ENCODE measurements around the gene SHLD1.
A peak's percentile ranks its signal among the peaks of the same experiment; 100 is the strongest.
"Not testable (repeated sequence)": the region's sequence is repeated elsewhere in the genome, so short reads cannot be mapped to it uniquely, and the experiment has no call there.

SHLD1 gene

DNA sequence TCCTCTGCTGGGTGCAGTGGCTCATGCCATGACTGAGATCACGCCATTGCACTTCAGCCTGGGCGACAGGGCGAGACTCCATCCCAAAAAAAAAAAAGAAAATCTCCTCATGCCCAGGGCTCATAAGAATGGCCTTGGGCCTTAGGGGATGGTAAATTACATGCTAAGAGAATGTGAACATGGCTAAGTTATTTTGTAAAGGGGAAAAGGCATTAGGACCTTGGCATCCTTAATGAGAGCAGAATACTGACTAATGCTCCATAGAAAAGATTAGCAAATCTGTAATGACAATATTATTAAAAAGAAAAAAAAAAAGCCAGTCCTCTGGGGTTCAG lies 12.6 kb upstream of the SHLD1 start:
- no peak for DNase-seq

DNA sequence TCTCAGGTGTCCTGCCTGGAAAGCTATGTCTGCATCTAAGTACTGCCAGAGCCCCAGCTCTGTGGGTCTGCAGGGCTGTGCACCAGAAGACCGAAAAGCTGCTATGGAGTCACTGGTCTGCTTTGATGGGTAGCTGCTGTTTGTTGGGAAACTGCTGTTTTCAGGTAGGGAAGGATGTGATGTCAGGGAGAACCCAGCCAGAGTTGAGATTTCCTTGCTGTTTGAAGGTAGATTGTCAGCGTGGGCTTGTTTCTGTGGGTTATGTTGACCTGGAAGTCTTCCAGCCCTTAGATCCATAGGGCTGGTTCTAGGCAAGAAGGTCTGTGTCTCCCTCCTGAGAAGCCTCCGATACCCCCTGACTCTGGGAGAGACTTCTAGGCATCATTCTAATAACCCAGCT lies 12.2 kb upstream of the SHLD1 start:
- DNase-seq = no peak

DNA sequence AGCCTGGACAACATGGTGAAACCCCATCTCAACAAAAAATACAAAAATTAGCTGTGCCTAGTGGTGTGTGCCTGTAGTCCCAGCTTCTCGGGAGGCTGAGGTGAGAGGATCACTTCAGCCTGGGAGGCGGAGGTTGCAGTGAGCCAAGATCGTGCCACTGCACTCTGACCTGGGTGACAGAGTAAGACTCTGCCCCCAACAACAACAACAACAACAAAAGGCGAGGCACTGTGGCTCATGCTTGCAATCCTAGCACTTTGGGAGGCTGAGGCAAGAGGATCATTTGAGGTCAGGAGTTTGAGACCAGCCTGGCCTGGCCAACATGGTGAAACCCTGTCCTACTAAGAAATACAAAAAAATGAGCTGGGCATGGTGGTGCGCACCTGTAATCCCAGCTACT lies 9.6 kb upstream of the SHLD1 start:
- not testable (repeated sequence) for DNase-seq

DNA sequence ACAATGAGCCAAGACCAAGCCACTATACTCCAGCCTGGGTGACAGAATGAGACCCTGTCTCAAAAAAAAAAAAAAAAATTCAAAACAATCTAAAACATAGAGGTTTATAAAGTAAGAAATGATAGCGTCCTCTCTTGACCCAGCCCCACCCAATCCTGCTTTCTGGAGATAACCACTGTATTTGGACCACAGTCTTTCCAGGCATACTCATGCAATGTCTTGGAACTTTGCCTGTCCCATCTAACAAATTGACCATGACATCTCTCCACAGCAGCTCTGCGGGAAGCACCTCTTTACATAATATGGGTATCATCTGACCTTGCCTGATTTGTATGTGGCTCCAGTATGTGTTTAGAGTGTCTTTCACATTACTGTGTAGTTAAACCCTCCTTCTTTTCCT lies 9.1 kb upstream of the SHLD1 start:
- DNase-seq = no peak

GRCh38 chr20:5742041-5742440 lies 8.2 kb upstream of the SHLD1 start:
- no peak for DNase-seq

DNA sequence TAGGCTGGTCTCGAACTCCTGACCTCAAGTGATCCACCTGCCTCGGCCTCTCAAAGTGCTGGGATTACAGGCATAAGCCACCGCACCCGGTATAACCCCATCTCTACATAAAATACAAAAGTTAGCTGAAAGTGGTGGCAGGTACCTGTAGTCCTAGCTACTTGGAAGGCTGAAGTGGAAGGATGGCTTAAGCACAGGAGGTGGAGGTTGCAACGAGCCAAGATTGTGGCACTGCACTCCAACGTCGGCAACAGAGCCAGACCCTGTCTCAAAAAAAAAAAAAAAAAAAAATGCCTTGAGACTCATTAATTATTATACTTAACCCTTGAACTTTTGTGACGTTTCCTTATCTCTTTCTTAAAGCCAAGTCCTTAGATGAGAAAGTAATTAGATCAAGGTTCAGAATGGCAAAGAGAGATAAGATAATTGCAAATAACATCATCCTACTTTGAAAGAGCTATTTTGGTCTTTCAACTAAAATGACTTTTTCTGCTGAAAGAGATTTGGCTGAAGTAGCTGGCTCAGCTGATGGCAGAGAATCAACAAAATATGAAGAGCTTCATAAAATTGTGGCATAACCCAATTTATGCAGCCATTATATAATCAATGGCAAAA lies 4.7 kb upstream of the SHLD1 start:
- DNase-seq = no peak

DNA sequence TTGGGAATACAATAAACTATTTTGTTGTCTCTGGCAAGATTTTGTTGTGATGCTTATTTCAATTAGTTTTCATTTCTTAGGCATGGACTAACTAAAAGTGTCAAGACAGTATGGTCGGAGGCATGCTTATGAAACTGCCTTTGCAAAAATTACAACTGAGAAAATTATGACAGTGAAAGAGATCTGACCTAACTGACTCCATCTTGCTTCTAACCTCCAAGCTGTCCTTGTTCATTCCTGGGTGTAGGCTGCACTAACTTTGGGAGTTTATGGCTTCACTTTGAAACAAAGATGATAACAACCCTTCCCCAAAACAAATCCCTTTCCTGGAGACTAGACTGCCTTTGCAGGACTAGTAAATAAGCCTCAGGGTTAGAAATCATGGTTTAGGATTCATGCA lies 4.1 kb upstream of the SHLD1 start:
- no peak for DNase-seq

- no peak for DNase-seq
Observed at GRCh38 chr20:5748246-5748645, 2.0 kb upstream of the SHLD1 start.

- not testable (repeated sequence) for DNase-seq
Observed at GRCh38 chr20:5749512-5749951, 669 bp upstream of the SHLD1 start.

DNA sequence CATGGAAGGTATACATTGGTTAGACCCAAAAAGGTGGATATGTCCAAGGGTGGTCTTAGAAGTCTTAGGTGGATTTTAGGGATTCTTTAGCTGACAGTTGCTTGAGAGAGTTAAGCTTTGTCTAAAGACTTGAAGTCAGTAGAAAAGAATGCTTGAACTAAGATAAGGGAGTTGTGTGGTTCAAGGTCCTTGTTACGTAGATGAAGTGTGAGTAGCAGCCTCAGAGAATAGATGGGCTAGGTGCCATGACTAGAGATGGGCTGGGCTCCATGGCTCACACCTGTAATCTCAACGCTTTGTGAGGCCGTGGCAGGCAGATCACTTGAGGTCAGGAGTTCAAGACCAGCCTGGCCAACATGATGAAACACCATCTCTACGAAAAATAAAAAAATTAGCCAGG lies 1.7 kb downstream of the SHLD1 start:
- DNase-seq = no peak

DNA sequence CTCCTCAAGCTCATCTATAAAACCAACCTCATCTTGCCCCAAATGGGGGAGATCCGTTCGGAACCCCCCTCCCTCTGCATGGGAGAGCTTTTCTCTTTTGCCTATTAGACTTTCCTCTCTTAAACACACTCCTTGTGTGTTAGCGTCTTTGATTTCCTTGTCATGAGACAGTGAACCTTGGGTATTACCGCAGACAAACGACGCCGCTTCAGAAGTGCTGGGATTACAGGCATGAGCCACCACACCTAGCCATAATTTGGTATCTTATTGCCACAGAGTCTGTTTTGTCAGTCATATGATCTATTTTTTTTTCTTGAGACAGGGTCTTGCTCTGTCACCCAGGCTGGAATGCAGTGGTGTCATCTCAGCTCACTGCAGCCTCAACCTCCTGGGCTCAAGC lies 3.6 kb downstream of the SHLD1 start:
- no peak for DNase-seq

DNA sequence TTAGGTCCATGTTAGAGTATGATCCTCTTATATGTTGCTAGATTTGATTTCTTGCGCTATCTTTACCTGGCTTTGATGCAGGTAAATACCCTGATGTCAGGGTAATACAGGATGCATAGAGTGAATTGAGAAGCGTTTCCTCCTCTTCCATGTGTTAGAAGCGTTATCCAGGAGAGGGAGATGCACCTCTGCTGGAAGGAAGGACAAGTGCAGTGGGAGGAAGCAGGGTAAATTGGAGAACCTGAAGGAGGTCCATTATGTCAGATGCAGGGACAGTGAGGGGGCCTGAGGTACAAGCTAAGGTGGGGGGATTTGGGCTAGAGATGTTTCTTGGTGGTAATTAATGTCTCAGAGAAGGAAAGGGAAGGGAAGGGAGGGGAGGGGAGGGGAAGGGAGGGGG lies 7.7 kb downstream of the SHLD1 start:
- DNase-seq = no peak

DNA sequence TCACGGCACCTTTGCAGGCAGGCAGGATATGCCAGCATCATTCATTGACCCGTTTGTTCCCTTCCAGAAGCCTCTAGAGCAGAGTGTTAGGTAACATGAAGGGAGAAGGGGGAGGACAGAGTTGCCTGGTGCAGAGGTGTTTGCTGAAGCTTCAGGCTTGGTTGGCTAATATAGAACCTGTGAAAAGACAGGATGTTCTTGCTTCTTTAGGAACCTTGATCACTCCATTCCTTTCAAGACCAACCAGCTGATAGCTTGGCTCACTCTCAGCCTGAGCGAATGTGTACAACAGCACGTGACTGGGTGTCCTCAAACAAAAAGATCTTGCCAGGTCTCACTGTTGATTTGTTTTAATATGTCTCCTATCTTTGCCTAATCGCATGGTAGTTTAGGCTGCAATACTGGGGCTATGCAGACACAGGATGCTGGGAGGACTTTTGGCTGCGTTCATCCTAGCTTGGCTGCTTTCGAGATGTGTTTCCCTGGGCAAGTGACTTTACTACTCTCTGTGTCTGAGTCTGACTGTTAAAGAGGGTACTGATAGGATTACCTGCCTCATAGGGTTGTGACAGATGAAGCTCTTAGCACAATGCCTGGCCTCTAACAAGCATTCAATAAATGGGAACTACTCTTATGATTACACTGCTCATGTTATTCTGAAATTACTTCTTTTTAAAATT lies 16.0 kb downstream of the SHLD1 start:
- DNase-seq = no peak

- DNase-seq = peak; percentile 37
Observed at GRCh38 chr20:5767493-5768098, 17.4 kb downstream of the SHLD1 start.

- no peak for DNase-seq
Observed at GRCh38 chr20:5770231-5770986, 20.2 kb downstream of the SHLD1 start.

- DNase-seq = no peak
Observed at GRCh38 chr20:5770987-5771318, 20.8 kb downstream of the SHLD1 start.

- DNase-seq = no peak
Observed at GRCh38 chr20:5772704-5773103, 22.5 kb downstream of the SHLD1 start.

- no peak for DNase-seq
Observed at GRCh38 chr20:5773589-5773988, 23.4 kb downstream of the SHLD1 start.

DNA sequence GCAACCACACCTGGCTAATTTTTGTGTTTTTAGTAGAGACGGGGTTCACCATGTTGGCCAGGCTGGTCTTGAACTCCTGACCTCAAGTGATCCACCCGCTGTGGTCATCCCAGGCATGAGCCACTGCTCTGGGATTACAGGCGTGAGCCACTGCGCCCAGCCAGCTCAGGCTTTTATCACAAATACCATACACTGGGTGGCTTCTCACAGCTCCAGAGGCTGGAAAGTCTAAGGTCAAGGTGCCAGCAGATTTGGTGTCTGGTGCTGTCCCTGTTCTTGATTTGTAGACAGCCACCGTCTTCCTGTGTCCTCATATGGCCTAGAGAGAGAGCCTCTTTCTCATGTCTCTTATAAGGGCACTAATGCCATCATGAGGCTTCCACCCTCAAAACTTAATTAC lies 25.9 kb downstream of the SHLD1 start:
- DNase-seq = no peak

- no peak for DNase-seq
Observed at GRCh38 chr20:5779071-5779900, 29.1 kb downstream of the SHLD1 start.

DNA sequence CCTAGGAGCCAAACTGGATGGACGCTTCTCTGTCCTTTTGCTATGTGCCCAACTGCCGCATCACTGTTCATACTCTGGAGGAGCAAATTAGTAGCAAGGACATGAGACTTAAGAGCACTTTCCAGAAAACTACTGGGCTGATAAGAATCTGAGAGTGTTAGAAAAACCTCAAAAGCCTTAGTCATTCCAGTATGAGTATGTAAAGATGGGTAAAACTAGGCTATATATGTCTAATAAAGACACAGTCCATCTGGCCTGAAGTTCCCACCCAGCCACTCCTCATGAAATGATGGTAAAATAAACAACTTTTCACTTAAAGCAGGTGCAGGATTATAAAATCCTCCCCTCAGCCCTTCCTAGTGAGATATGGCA lies 30.6 kb downstream of the SHLD1 start:
- DNase-seq = no peak

DNA sequence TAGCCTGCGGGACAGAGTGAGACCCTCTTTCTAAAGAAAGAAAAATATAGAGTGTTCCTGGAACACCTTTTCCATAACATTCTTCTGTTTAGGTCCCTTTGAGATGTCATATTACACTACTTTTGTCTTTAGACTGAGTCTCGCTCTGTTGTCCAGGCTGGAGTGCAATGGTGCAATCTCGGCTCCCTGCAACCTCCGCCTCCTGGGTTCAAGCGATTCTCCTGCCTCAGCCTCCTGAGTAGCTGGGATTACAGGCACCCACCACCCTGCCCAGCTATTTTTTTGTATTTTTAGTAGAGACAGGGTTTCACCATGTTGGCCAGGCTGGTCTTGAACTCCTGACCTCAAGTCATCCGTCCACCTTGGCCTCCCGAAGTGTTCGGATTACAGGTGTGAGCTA lies 31.2 kb downstream of the SHLD1 start:
- DNase-seq = not testable (repeated sequence)

Measured in NCI-H510A (cell line).